CMK (cell line): ENCODE data around the gene SHROOM3.
"Not testable (repeated sequence)": the region's sequence is repeated elsewhere in the genome, so short reads cannot be mapped to it uniquely, and the experiment has no call there.

Source experiments
- DNase-seq: peaks from one replicate; pipeline ENCODE4 v3.0.0-alpha.2; 2010; ENCODE audit warnings: low read depth

Gene SHROOM3

GRCh38 chr4:76594173-76594572, 159.1 kb downstream of the SHROOM3 start:
- DNase-seq, result no peak

GRCh38 chr4:76595435-76595834, 160.4 kb downstream of the SHROOM3 start:
- DNase-seq, result no peak

GRCh38 chr4:76596713-76597112, 161.7 kb downstream of the SHROOM3 start:
- DNase-seq, result no peak

- DNase-seq, result no peak
Observed at GRCh38 chr4:76597423-76597979, 162.5 kb downstream of the SHROOM3 start.

- no peak for DNase-seq
Observed at GRCh38 chr4:76600447-76600846, 165.4 kb downstream of the SHROOM3 start.

- DNase-seq, result no peak
Observed at GRCh38 chr4:76601791-76602190, 166.8 kb downstream of the SHROOM3 start.

GRCh38 chr4:76605099-76605563, 170.1 kb downstream of the SHROOM3 start:
- no peak for DNase-seq

- no peak for DNase-seq
Observed at GRCh38 chr4:76606645-76607265, 171.7 kb downstream of the SHROOM3 start.

- DNase-seq, result no peak
Observed at GRCh38 chr4:76607266-76607799, 172.3 kb downstream of the SHROOM3 start.

- DNase-seq, result no peak
Observed at GRCh38 chr4:76607846-76608245, 172.8 kb downstream of the SHROOM3 start.

GRCh38 chr4:76608549-76608948, 173.5 kb downstream of the SHROOM3 start:
- not testable (repeated sequence) for DNase-seq

- no peak for DNase-seq
Observed at GRCh38 chr4:76610751-76611547, 175.9 kb downstream of the SHROOM3 start.

- DNase-seq, result no peak
Observed at GRCh38 chr4:76611616-76612207, 176.7 kb downstream of the SHROOM3 start.

GRCh38 chr4:76614589-76614988, 179.6 kb downstream of the SHROOM3 start:
- no peak for DNase-seq

GRCh38 chr4:76615999-76616398, 181.0 kb downstream of the SHROOM3 start:
- DNase-seq, result no peak

- DNase-seq, result no peak
Observed at GRCh38 chr4:76616526-76616925, 181.5 kb downstream of the SHROOM3 start.

GRCh38 chr4:76620723-76621468, 185.9 kb downstream of the SHROOM3 start:
- no peak for DNase-seq

GRCh38 chr4:76622126-76622525, 187.1 kb downstream of the SHROOM3 start:
- no peak for DNase-seq

- no peak for DNase-seq
Observed at GRCh38 chr4:76622717-76623116, 187.7 kb downstream of the SHROOM3 start.

GRCh38 chr4:76623217-76624045, 188.4 kb downstream of the SHROOM3 start:
- no peak for DNase-seq

- DNase-seq, result no peak
Observed at GRCh38 chr4:76624241-76624681, 189.2 kb downstream of the SHROOM3 start.
